GM06990 (cell line): Measurements from ENCODE around the gene CDH6.

Experiments used
- DNase-seq: peaks from one replicate; pipeline ENCODE4 v3.0.0-alpha.2; 2011; ENCODE audit not compliant: insufficient read length; ENCODE audit errors: extremely low read depth
- H3K27me3 ChIP-seq: replicated peaks from 2 replicates; pipeline ENCODE4 v1.6.0; 2011; ENCODE audit warnings: low read length; ENCODE audit not compliant: control insufficient read depth, insufficient read depth
- H3K36me3 ChIP-seq: 2 replicates; pipeline ENCODE4 v1.5.1; 2011; ENCODE audit warnings: low read length; ENCODE audit not compliant: control insufficient read depth, insufficient read depth
- H3K4me3 ChIP-seq: replicated peaks from 2 replicates; pipeline ENCODE4 v1.5.1; 2011; ENCODE audit warnings: low read depth, mild to moderate bottlenecking, control low read depth, low read length
- CTCF ChIP-seq: IDR thresholded peaks from 2 replicates; pipeline ENCODE4 v1.5.1; 2011; ENCODE audit warnings: low read length, control low read depth, mild to moderate bottlenecking, inconsistent platforms; ENCODE audit not compliant: insufficient read depth, poor library complexity, severe bottlenecking

The CDH6 gene

GRCh38 chr5:31197183-31197582 is 3.7 kb downstream of the CDH6 start:
- no peak for TF ChIP-seq CTCF
- Histone ChIP-seq H3K36me3 (no peaks in the 10 kb centered on the region), H3K27me3 (no peaks in the 10 kb centered on the region; the same call in none of the 2 replicates), H3K4me3 (no peak overlapping the region)
- DNase-seq: no peak

DNA sequence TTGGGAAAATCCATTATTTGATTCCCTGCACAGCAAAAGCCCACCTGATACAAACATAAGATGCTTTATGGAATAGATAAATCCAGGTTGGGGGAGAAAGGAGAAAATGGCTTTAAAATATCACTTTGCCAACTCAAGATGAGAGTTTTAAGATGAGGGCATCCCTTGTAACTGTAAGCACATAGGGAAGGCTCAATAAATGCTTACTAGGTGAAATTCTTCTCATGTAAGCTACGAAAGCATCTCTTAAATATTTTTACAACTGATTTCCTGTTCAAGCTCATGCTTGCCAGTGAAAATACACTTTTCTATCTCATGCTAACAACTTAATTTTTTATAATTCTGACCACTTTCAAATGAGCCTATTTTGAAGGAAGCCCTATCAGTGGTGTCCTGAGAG is 11.5 kb downstream of the CDH6 start:
- TF ChIP-seq CTCF: no peak
- H3K27me3 ChIP-seq: no peaks in the 10 kb centered on the region

DNA sequence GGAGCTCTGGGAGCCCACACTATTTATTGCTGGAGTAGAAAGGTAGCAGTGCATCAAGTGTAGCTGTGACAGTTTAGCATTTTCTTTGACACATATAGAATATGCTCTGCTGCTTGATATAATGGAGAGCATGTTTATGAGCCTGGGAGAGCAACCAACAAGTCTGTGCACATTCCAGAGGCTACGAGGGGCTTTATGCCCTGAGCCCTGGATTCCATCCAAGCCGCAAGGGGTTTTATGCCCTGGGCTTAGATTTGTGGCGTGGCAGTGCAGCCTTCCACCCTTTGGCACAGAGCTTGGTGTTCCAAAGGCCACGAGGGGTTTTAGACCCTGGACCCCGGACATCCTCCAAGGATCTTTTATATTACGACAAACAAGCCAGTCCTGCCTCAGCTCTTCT is 14.6 kb downstream of the CDH6 start:
- no peak overlapping the region for H3K4me3 ChIP-seq
- no peaks in the 10 kb centered on the region; the same call in 1 of the 2 replicates for H3K27me3 ChIP-seq
- TF ChIP-seq CTCF: no peak
- no peak for DNase-seq
- no peaks in the 10 kb centered on the region for H3K36me3 ChIP-seq

More for the DNA sequence above, 11.5 kb downstream of the CDH6 start:
- no peak for DNase-seq
- H3K4me3 ChIP-seq: no peak overlapping the region
- no peaks in the 10 kb centered on the region for H3K36me3 ChIP-seq

DNA sequence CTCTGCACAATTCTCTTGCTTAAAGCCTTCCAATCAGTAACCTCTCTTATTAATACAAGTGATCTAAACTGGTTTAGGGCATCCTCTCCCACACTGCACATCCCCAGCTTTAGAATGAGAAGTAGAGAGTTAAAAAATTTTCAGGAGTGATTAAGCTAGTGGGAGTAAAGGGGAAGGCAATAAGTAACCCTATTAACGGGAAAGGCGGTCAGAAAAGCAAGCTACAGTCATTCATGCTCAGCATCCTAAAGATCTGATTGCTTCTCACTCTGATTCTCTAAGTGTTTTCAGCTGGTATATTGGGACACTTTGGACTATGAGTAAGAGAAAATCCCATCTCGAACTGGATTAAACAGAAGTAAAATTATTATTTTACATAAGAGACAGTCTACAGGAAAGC is 15.8 kb downstream of the CDH6 start:
- no peak for DNase-seq
- H3K4me3 ChIP-seq: no peak overlapping the region
- H3K36me3 ChIP-seq: no peaks in the 10 kb centered on the region
- TF ChIP-seq CTCF: no peak
- H3K27me3 ChIP-seq: no peaks in the 10 kb centered on the region; the same call in 1 of the 2 replicates

DNA sequence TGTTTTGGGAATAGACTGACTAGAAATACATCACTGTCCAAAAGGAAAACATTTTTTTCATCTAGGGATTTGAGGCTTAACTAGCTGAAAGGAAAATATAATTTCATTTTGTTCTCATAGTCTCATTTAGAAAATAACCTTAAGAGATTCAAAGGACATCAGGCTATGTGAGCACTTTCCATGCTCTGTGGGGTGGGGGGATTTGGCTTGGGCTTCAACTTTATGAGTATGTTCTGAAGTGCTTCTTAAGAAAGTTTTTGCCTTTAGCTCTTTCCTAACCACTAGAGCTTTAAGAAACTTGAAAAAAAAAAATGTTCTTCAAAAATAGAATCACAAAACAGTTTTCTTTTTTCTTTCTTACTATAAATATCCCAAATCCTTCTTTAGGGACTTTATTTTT is 17.6 kb downstream of the CDH6 start:
- no peak for DNase-seq
- TF ChIP-seq CTCF: no peak
- no peaks in the 10 kb centered on the region; the same call in 1 of the 2 replicates for H3K27me3 ChIP-seq
- no peak overlapping the region for H3K4me3 ChIP-seq
- no peaks in the 10 kb centered on the region for H3K36me3 ChIP-seq

DNA sequence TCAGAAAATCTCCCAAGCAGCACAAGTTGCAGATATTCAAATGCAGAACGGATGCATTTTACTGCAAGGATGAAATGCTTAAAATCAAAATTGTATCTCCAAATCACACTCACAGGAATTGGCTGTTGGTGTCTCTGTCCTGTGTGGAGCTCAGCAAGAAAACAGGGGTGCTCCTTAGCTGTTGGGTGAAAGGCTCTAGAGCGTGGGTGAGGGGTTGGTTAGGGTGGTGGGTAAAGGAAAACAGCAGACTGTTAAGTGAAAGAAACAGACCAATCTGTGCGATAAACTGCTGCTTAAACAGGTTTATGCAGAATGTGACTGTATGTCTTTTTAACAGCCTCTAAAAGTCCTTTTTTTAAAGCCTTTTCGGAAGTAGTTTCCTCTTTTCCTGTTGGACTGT is 19.8 kb downstream of the CDH6 start:
- DNase-seq: no peak
- Histone ChIP-seq H3K4me3 (no peak overlapping the region), H3K36me3 (no peaks in the 10 kb centered on the region), H3K27me3 (no peaks in the 10 kb centered on the region; the same call in 1 of the 2 replicates)
- no peak for TF ChIP-seq CTCF
